Glomerular visceral epithelial cell (primary cell): Measurements from ENCODE around the gene ARFGEF2.

Experiments used
- DNase-seq: peaks from one replicate; pipeline ENCODE4 v3.0.0-alpha.2; 2016; ENCODE audit errors: extremely low spot score

The ARFGEF2 gene

DNA sequence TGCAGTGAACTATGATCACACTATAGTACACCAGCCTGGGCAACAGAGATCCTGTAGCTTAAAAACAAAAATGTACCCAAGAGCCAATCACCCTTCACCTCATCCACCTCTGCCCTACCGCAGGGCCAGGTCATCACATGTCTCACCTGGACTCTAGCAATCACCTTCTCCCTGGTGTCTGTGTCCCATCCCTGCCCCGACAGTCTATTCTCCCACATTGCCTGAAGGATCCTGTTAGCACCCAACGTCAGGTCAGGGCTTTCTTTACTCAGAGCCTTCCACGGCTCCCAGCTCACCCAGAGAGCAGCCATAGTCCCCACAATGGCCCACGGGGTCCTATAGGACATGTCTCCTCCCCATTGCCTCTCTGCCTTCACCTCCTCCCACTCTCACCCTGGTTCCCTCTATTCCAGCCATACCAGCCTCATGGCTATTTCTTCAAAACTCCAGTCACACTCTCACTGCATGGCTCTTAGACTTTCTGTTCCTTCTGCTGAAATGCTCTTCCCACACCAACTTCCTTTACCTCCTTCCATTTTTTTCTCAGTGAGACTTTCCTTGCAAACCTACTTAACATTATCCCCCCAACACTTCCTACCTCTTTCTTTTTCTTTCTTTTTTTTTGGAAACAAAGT, 22.5 kb upstream of the ARFGEF2 start:
- no peak for DNase-seq

GRCh38 chr20:48899881-48900280, 21.6 kb upstream of the ARFGEF2 start:
- no peak for DNase-seq

- DNase-seq, result no peak
Measured at GRCh38 chr20:48901326-48901725, 20.2 kb upstream of the ARFGEF2 start.

DNA sequence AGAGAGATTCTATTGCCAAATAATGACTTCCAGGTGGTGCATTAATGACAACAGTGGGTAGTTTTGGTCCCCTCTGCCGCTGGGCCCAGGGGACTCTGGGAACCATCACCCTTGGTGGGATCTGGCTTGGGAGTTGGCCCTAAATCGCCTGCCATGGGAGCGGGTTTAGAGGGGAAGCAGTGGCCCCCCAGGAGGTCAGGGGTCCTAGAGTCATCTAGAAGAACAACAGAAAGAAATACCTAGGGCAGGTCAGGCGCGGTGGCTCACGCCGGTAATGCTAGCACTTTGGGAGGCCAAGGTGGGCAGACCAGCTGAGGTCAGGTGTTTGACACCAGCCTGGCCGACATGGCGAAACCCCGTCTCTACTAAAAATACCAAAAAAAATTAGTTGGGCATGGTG, 17.8 kb upstream of the ARFGEF2 start:
- no peak for DNase-seq

DNA sequence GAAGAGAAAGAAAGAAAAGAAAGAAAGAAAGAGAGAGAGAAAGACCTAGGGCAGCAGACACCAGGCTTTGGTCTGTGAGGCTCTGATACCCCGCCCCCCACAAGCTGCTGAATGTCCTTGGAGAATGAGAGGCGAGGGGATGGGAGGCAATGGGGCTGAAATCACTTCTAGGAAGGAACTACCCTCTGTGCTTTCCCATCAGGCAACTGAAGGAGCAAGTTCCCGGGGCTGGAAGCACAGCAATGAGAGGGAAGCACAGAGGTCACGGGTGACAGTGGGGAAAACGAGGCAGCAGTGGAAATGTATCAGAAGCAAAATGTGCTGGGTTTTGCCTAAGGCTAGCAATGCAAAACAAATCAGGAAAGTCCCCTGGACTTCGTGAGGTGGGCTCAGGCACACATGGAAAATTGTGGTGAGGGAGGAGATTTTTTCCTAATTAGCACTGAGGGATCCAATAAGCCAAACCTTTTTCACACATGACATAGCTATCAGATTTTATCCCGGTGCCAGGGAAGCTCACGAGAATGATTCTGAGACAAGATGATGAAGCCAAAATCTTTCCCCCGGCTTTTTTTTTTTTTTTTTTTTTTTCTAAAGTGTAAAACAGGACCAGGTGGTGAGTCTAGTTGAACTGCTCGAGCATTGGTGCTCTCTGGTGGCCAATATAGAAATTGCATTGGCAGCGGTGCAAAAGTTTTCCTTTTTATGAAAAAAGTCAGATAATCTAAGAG, 16.8 kb upstream of the ARFGEF2 start:
- DNase-seq, result peak; percentile 76

DNA sequence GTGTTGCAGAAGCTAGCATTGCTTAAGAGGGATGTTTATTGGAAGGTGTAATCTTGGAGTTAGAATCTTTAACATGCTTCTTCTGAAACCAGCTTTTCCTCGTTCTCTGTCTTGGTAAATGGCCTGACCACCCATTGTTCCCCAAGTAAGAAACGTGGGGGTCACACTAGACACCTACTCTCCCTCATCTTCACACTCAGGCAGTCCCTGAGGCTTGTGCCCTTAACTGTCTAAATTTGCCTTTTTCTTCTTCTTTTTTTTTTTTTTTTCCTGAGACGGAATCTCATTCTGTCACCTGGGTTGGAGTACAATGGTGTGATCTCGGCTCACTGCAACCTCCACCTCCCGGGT, 16.2 kb upstream of the ARFGEF2 start:
- DNase-seq, result no peak

DNA sequence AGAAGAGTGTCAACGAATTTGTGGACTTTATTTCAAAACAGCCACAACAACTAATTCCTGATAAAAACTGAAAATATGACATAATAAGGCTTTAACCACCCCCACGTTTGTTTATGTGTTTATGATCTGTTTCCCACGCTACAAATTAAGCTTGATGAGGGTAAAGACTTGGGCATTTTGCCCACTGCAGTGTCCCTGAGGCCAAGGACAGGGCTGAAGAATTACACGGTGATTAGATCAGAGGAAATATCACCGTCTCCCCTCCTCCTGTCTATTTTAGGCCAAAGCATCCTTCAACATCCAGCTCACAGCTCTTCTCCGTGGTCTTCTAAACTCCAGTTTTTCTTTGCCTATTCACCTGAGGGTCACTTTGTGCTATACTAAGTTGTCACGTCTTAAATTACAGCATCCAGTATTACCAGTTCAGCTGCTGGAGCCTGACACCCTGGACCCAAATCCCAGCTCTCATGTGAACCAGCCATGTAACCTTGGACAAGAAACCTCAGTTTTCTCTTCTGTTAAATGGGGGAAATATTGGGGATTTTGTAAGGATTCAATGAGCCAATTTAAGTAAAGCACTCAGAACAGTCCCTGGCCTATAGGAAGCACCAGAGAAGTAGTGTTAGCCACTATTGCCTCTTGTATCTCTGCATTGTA, 15.2 kb upstream of the ARFGEF2 start:
- no peak for DNase-seq

GRCh38 chr20:48908656-48909319, 12.7 kb upstream of the ARFGEF2 start:
- no peak for DNase-seq

DNA sequence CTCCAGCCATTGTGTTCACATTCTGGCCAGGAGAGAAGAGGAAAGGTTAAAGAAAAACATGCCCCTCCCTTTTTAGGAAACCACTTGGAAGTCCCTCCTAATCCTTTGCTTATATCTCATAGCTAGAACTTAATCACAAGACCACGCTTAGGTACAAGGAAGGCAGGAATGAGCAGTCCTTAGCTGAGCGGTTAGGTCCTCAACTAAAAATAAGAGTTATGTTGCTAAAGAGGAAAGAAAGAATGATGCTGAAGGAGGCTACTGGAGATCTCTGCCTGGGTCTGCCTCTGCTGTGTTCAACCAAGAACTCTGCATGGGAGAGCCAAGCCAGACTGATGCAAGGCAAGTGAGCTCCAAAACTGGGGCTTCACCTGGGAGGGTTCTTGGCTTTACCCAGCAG, 11.6 kb upstream of the ARFGEF2 start:
- no peak for DNase-seq

DNA sequence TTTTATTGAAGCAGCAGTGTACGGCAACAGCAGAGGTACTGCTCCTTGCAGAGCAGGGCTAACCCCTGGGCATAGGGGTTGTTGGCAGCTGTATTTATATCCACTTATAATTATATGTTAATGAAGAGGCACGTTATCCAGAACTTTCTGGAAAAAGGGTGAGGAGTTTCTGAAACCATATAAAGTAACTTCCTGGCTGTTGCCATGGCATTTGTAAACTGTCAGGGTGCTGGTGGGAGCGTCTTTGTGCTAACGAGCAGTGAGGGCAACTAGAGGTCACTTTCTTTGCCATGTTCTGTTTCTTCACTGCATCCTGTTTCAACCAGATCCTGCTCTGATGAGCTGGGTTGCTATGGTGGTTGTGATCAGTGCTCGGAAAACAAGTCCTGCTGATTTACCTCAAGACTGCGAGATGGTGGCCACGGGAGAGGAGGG, 11.1 kb upstream of the ARFGEF2 start:
- DNase-seq, result no peak

- no peak for DNase-seq
Measured at GRCh38 chr20:48912065-48912464, 9.4 kb upstream of the ARFGEF2 start.

DNA sequence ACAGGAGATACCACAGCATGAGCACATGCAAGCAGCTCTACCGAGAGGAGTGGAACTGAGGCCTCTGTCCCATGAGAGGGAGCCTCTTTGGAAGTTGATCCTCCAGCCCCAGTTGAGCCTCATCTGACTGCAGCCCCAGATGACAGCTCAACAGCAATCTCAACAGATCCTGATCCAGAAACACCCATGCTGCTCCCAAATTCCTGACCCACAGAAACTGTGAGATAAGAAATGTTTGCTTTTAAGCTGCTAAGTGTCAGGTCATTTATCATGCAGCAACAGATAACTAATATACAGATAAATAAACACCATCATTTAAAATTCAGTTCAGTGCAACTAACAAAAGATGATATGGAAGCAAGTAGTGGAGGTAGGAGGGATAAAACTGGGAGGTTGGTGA, 4.8 kb upstream of the ARFGEF2 start:
- DNase-seq, result no peak

DNA sequence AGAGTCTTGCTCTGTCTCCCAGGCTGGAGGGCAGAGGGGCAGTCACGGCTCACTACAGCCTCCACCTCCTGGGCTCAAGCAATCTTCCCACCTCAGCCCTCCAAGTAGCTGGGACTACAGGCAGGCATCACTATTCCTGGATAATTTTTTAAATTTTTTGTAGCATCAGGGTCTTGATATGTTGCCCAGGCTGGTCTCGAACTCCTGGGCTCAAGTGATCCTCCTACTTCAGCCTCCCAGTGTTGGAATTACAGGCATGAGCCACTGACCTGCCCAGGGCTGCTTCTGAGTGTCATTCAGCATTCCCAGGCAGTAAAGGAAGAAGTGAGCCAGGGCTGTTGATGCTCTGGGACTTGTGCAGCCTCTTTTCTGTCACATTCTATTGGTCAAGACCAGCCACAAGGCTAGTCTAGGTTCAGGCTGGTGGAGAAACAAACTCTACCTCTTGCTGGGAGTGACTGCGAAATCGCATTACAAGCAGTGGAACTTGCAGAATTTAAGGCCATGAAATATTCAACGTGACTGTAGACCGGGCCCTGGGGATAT, 2.1 kb upstream of the ARFGEF2 start:
- DNase-seq, result no peak

DNA sequence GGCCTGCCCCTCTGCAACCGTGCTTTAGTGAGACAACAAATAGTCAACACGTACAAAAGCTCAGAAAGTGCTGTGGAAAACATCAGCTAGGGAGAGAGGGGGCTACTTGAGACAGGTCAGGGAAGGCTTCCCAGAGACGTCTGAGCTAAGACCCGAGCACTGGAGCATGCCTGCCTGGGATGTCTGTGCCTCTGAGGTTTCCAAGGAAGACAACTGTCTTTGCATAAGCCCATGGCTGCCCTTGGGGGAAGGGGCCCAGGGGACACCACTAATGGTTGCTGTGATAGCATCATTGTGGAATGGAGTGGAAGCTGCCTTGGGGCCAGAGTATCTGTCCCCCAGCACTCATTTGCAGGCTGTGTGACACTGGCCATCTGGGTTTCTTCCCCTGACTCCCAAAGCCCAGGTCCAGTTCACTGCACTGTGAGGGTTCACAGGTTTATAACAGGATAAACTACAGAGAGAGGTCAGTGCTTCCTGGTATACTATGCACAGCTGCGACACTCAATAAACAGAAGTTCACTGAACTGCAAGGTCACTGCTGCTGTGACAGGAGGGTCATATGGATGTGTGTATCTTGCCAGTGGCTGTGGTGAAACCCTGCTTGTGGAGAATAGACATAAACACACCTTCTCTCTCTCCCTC, 1.5 kb upstream of the ARFGEF2 start:
- DNase-seq, result no peak

DNA sequence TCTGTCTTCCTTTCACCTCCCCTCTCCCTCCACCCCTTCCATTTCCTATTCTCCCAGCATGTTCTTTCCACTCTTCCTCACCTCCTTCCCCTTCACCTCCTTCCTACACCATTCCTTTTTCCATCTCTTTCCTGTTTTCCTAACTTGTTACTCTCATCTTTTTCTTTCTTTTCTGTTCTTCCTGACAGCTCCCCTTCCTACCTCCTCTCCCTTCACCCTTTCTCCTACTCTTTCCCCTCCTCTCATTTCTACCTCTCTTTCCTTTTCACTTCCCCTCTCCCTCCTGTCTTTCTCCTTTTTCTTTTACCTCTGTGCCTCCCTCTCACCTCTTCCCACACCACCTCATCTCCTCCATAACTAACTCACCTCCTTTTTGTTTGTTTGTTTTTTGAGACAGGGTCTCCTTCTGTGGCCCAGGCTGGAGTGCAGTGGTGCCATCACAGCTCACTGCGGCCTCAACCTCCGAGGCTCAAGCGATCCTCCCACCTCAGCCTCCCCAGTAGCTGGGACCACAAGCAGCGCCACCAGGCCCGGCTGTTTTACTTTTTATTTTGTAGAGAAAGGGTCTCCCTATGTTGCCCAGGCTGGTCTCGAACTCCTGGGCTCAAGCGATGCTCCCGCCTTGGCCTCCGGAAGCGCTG, 864 bp upstream of the ARFGEF2 start:
- no peak for DNase-seq

- peak; percentile 71 for DNase-seq
Measured at GRCh38 chr20:48921883-48922820, 641 bp downstream of the ARFGEF2 start.

DNA sequence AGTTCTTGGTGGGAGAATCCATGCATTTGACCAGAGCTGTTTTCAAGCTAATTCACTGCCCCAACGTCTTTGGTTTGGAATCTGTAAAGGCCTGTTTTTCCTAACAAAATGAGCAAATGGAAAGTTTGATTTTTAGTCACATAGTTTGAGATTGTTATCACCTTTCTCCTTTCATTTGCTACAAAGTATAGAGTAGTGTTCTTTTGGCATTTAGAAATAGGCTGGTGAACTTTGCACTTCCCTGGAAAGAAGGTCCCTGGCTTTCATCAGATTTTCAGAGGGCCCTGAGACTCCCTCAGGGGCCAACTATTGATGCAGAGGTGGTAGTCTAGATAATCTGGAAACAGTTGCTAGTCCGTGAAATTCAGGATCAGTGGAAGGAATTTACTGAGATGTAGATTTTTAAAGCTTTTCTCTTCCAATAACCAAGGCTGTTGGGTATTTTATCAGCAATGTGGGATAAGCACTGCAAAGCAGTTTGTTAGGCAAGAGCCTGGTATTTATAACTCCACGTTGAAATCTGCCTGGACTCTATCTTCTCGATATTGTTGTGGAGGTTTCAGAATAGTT, 1.7 kb downstream of the ARFGEF2 start:
- DNase-seq, result no peak

- no peak for DNase-seq
Measured at GRCh38 chr20:48924756-48925109, 3.2 kb downstream of the ARFGEF2 start.

DNA sequence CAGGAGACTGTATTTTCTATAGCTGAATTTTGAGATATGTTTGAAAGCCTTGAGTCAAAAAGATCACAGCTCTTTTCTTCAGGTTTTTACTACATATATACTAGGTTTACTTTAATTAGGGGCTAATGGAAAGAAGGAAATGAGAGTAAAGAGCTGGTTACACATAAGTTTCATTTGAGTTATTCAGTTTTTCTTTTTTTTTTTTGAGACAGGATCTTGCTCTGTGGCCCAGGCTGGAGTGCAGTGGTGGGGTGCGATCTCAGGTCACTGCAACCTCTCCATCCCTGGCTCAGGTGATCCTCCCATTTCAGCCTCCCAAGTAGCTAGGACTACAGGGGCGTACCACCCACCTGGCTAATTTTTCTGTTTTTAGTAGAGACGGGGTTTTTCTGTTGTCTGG, 4.8 kb downstream of the ARFGEF2 start:
- no peak for DNase-seq

DNA sequence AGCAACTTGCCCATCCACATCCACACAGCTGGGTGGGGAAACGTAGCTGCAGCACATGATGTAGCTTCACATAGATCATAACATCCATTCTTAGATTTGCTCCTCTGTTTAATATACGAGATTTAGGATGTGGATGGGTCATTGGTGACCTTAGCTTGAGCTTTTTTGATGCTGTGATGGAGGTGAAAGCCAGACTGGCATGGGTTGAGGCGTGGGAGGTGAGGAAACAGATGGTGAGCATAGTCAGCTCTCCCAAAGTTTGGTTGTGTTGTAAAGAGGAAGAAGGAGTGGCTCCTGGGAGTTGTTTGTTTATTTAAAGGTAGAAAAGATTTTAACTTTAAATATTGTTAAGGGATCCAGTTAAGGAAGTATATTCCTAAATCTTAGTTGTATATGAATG, 5.3 kb downstream of the ARFGEF2 start:
- DNase-seq, result no peak
